ENCODE results near the gene CFAP54.

DNA sequence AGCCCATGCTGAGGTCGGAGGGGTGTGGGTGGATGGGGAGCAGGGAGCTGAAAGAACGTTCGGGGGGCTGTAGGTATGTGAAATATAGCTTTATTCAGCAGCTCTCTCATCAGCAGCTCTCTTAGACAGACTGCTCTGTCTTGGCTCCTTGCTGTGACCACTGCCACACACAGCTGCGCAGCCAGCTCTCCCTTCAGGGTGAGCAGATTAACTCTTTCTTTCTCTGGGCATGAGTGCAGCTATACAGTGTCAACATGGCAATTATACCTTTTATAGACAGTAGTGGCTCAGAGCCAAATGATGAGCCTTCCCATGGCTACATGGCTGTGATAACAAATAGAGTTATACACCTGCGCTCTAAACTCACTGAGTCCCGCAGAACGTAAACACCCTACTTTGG is 280.0 kb downstream of the CFAP54 start:
- TF ChIP-seq, protein P1, sequence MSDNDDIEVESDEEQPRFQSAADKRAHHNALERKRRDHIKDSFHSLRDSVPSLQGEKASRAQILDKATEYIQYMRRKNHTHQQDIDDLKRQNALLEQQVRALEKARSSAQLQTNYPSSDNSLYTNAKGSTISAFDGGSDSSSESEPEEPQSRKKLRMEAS (IDR thresholded peaks at IDR 0.05; ENCODE audit: low read depth): no peak
- TF ChIP-seq, protein P2, sequence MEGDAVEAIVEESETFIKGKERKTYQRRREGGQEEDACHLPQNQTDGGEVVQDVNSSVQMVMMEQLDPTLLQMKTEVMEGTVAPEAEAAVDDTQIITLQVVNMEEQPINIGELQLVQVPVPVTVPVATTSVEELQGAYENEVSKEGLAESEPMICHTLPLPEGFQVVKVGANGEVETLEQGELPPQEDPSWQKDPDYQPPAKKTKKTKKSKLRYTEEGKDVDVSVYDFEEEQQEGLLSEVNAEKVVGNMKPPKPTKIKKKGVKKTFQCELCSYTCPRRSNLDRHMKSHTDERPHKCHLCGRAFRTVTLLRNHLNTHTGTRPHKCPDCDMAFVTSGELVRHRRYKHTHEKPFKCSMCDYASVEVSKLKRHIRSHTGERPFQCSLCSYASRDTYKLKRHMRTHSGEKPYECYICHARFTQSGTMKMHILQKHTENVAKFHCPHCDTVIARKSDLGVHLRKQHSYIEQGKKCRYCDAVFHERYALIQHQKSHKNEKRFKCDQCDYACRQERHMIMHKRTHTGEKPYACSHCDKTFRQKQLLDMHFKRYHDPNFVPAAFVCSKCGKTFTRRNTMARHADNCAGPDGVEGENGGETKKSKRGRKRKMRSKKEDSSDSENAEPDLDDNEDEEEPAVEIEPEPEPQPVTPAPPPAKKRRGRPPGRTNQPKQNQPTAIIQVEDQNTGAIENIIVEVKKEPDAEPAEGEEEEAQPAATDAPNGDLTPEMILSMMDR (IDR thresholded peaks at IDR 0.05): no peak
- no peak for TF ChIP-seq TAF1 (IDR thresholded peaks at IDR 0.05; ENCODE audit: borderline replicate concordance, low read depth, low read length)
